BLaER1 (cell line): Measurements from ENCODE around the gene OGFOD2.
"Not testable (repeated sequence)": the region's sequence is repeated elsewhere in the genome, so short reads cannot be mapped to it uniquely, and the experiment has no call there.

ENCODE experiments used
- H3K27ac ChIP-seq: shearing (Covaris generic); formaldehyde crosslinking; 2 replicates; pipeline ENCODE4 v1.8.1; 2022
- H3K27me3 ChIP-seq: shearing (Covaris generic); formaldehyde crosslinking; 2 replicates; pipeline ENCODE4 v1.8.1; 2022
- H3K36me3 ChIP-seq: shearing (Covaris generic); formaldehyde crosslinking; 2 replicates; pipeline ENCODE4 v1.8.1; 2022
- H3K4me1 ChIP-seq: shearing (Covaris generic); formaldehyde crosslinking; 2 replicates; pipeline ENCODE4 v1.8.1; 2022
- H3K4me2 ChIP-seq: shearing (Covaris generic); formaldehyde crosslinking; 2 replicates; pipeline ENCODE4 v1.8.1; 2022
- H3K4me3 ChIP-seq: shearing (Covaris generic); formaldehyde crosslinking; 2 replicates; pipeline ENCODE4 v1.8.1; 2022
- H3K9ac ChIP-seq: shearing (Covaris generic); formaldehyde crosslinking; 2 replicates; pipeline ENCODE4 v1.8.1; 2022
- H3K9me3 ChIP-seq: shearing (Covaris generic); formaldehyde crosslinking; 2 replicates; pipeline ENCODE4 v1.8.1; 2022
- H4K20me1 ChIP-seq: shearing (Covaris generic); formaldehyde crosslinking; 2 replicates; pipeline ENCODE4 v1.8.1; 2022
- Cebpa-rat ChIP-seq: shearing (Covaris generic); IDR thresholded peaks from 2 replicates; pipeline ENCODE4 v1.8.1; 2022

Gene OGFOD2

GRCh38 chr12:122974892-122975789, at the start of gene OGFOD2:
OGFOD2 (plus strand) TSS chr12:122975244; CDS start chr12:122975252, 8 bp downstream.
- Histone ChIP-seq H3K4me2 (peak within 1 kb of the TSS; percentile 97), H3K9ac (peak within 1 kb of the TSS; percentile 97), H3K4me3 (peak within 1 kb of the TSS; percentile 88), H4K20me1 (no peaks in the 10 kb centered on the region), H3K36me3 (peaks cover 23% of the 10 kb centered on the region), H3K9me3 (no peaks in the 10 kb centered on the region), H3K27ac (peak within 1 kb of the TSS; percentile 99), H3K27me3 (no peaks in the 10 kb centered on the region), H3K4me1 (peaks cover 52% of the 10 kb centered on the region)
- no peak for TF ChIP-seq Cebpa-rat

DNA sequence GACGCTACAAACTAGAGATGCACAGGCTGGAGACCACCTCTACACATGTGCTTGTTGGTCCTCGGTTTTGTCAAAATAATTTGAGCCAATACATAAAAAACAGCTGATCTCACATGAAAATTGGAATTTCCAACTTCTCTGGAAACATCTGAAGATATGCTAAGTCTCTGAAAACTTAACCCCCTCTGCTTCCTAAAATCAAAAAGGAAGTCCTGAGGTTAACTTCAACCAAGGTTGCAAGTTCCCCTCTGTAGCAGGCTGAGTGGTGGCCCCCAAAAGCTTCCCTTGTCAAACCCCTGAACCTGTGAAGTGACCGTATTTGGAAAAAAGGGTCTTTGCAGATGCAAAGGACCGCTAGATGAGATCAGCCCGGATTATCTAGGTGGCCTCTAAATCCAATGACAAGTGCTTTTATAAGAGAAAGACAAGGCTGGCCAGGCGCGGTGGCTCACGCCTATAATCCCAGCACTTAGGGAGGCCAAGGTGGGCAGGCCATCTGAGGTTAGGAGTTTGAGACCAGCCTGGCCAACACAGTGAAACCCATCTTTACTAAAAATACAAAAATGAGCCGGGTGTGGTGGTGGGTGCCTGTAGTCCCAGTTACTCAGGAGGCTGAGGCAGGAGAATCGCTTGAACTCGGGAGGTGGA, 47.2 kb upstream of the OGFOD2 start:
- Histone ChIP-seq H3K9me3 (no peaks in the 10 kb centered on the region), H3K4me2 (peak overlapping the region; percentile 38), H3K4me1 (peaks cover 37% of the 10 kb centered on the region), H3K4me3 (no peak overlapping the region), H3K27me3 (no peaks in the 10 kb centered on the region), H3K27ac (no peak overlapping the region), H3K36me3 (peaks cover 28% of the 10 kb centered on the region), H3K9ac (no peak overlapping the region), H4K20me1 (no peaks in the 10 kb centered on the region)
- no peak for TF ChIP-seq Cebpa-rat

- no peak for TF ChIP-seq Cebpa-rat
- Histone ChIP-seq H4K20me1 (no peaks in the 10 kb centered on the region), H3K27me3 (no peaks in the 10 kb centered on the region), H3K9me3 (no peaks in the 10 kb centered on the region), H3K27ac (peak overlapping the region; percentile 9; the same call in 1 of the 2 replicates), H3K4me3 (no peak overlapping the region), H3K4me2 (peak overlapping the region; percentile 12; the same call in 1 of the 2 replicates), H3K9ac (no peak overlapping the region), H3K36me3 (peaks cover 30% of the 10 kb centered on the region), H3K4me1 (peaks cover 38% of the 10 kb centered on the region)
These were observed 46.5 kb upstream of the OGFOD2 start for GRCh38 chr12:122928404-122929147.

GRCh38 chr12:122929148-122929538, 45.9 kb upstream of the OGFOD2 start:
- H3K9ac ChIP-seq, result no peak overlapping the region
- H3K9me3 ChIP-seq, result no peaks in the 10 kb centered on the region
- peaks cover 38% of the 10 kb centered on the region for H3K4me1 ChIP-seq
- no peak overlapping the region for H3K4me3 ChIP-seq
- H3K27ac ChIP-seq, result no peak overlapping the region
- peaks cover 30% of the 10 kb centered on the region for H3K36me3 ChIP-seq
- no peak overlapping the region for H3K4me2 ChIP-seq
- no peak for TF ChIP-seq Cebpa-rat
- H4K20me1 ChIP-seq, result no peaks in the 10 kb centered on the region
- no peaks in the 10 kb centered on the region for H3K27me3 ChIP-seq

DNA sequence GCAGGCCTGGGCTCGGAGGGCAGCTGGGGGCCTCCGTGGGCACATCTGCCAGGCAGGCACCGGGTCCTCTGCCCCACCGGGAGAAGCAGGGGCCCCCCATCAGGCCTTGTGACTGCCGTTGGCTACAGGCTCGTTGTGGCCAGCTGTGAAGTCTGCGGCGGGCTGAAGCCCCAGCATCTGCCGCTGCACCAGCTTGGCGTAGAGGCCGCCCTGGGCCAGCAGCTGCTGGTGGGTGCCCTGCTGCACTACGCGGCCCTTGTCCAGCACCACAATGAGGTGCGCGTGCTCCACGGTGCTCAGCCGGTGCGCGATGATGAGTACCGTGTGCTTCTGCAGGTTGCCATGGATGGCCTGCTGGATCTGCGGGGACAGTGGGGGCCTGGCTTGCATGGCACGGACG, 45.2 kb upstream of the OGFOD2 start:
- no peak for TF ChIP-seq Cebpa-rat
- Histone ChIP-seq H3K36me3 (peaks cover 31% of the 10 kb centered on the region), H3K4me3 (no peak overlapping the region), H3K27me3 (no peaks in the 10 kb centered on the region), H3K9me3 (no peaks in the 10 kb centered on the region), H3K4me1 (peaks cover 42% of the 10 kb centered on the region), H3K27ac (no peak overlapping the region), H4K20me1 (no peaks in the 10 kb centered on the region), H3K4me2 (no peak overlapping the region; the same call in 1 of the 2 replicates), H3K9ac (no peak overlapping the region)

DNA sequence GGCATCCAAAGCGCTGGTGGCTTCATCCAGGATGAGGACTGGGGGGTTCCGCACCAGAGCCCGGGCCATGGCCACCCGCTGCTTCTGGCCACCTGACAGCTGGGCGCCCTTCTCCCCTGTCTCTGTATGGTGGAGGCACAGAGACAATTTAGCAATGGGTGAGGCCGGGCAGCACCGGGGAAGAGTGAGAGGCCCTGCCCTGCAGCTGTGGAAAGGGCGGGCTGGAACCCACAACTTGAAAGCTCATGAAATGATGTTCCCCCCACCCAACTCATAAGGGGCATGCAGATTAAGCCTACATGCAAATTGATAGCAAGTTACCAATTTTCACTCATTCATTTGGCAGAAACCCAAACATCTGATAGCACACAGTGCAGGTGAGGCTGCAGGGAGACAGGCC, 42.8 kb upstream of the OGFOD2 start:
- no peak overlapping the region for H3K4me3 ChIP-seq
- H3K4me2 ChIP-seq, result peak overlapping the region; percentile 37
- TF ChIP-seq Cebpa-rat, result no peak
- H3K4me1 ChIP-seq, result peaks cover 42% of the 10 kb centered on the region
- H3K9me3 ChIP-seq, result no peaks in the 10 kb centered on the region
- H3K36me3 ChIP-seq, result peaks cover 48% of the 10 kb centered on the region
- H3K27me3 ChIP-seq, result no peaks in the 10 kb centered on the region
- no peak overlapping the region for H3K9ac ChIP-seq
- H3K27ac ChIP-seq, result no peak overlapping the region
- no peaks in the 10 kb centered on the region for H4K20me1 ChIP-seq

DNA sequence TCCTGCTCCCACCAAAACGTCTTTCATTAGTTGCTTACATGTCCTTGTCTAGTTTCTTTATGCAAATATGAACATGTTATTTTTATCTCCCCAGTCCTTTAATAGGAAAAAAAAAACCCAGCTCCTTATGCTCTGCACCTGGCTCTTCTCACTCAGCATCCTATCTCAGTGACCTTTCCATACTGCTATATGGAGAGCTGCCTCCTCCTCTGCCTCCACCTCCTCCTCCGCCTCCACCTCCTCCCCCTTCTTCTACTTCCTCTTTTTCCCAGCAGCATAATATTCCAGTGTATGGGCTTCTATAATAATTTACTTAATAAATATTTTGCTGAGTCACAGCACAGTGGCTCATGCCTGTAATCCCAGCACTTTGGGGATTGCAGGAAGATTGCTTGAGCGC, 40.3 kb upstream of the OGFOD2 start:
- no peak overlapping the region for H3K4me2 ChIP-seq
- H3K9ac ChIP-seq, result no peak overlapping the region
- H3K36me3 ChIP-seq, result peaks cover 56% of the 10 kb centered on the region
- no peak overlapping the region for H3K27ac ChIP-seq
- H3K4me3 ChIP-seq, result no peak overlapping the region
- H3K4me1 ChIP-seq, result peaks cover 23% of the 10 kb centered on the region
- no peaks in the 10 kb centered on the region for H4K20me1 ChIP-seq
- H3K9me3 ChIP-seq, result no peaks in the 10 kb centered on the region
- TF ChIP-seq Cebpa-rat, result no peak
- H3K27me3 ChIP-seq, result no peaks in the 10 kb centered on the region

GRCh38 chr12:122935318-122935717, 39.7 kb upstream of the OGFOD2 start:
- Histone ChIP-seq H3K4me2 (no peak overlapping the region), H3K4me1 (peaks cover 17% of the 10 kb centered on the region), H4K20me1 (no peaks in the 10 kb centered on the region), H3K9me3 (no peaks in the 10 kb centered on the region), H3K27ac (no peak overlapping the region), H3K36me3 (peaks cover 54% of the 10 kb centered on the region), H3K4me3 (no peak overlapping the region), H3K27me3 (no peaks in the 10 kb centered on the region), H3K9ac (no peak overlapping the region)
- no peak for TF ChIP-seq Cebpa-rat

DNA sequence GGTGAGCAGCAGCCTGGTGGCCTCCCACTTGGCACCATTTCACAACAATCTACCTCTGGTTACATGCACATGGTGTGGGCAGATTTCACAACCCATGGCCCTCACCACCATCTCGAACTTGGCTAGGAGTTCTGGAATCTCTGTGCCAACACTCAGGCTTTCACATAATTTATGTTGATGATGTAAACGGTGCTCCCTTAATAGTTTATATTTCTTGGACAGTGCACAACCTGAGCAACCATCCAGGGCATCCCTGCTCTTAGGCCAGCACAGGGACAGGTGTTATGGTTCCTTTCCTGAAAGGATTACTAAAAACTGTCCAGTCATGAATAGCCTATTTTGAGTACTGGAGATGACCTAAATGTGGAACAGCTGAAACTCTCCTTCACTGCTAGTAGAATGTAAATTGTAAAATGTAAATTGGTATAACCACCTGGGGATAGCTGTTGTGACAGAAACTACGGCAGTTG, 37.4 kb upstream of the OGFOD2 start:
- no peak for TF ChIP-seq Cebpa-rat
- Histone ChIP-seq H3K27ac (no peak overlapping the region), H3K4me2 (no peak overlapping the region), H4K20me1 (no peaks in the 10 kb centered on the region), H3K4me3 (no peak overlapping the region), H3K9ac (no peak overlapping the region), H3K4me1 (peaks cover 12% of the 10 kb centered on the region), H3K36me3 (peaks cover 41% of the 10 kb centered on the region), H3K27me3 (no peaks in the 10 kb centered on the region), H3K9me3 (no peaks in the 10 kb centered on the region)

- Histone ChIP-seq H3K4me2 (no peak overlapping the region), H3K27me3 (no peaks in the 10 kb centered on the region)
These were observed 35.9 kb upstream of the OGFOD2 start for GRCh38 chr12:122939125-122939524.

GRCh38 chr12:122941351-122941750, 33.7 kb upstream of the OGFOD2 start:
- not testable (repeated sequence) for H3K27me3 ChIP-seq, H3K27ac ChIP-seq, H3K9ac ChIP-seq, H4K20me1 ChIP-seq, H3K4me2 ChIP-seq, H3K4me3 ChIP-seq, H3K9me3 ChIP-seq
- peaks cover 41% of the 10 kb centered on the region for H3K4me1 ChIP-seq
- H3K36me3 ChIP-seq, result peaks cover 25% of the 10 kb centered on the region

More at GRCh38 chr12:122939125-122939524, 35.9 kb upstream of the OGFOD2 start:
- peaks cover 36% of the 10 kb centered on the region for H3K36me3 ChIP-seq
- H3K4me1 ChIP-seq, result peaks cover 23% of the 10 kb centered on the region
- no peaks in the 10 kb centered on the region for H4K20me1 ChIP-seq
- no peak overlapping the region for H3K27ac ChIP-seq
- no peak overlapping the region for H3K4me3 ChIP-seq
- H3K9me3 ChIP-seq, result no peaks in the 10 kb centered on the region
- no peak for TF ChIP-seq Cebpa-rat
- H3K9ac ChIP-seq, result no peak overlapping the region
